ENCODE data around the gene LMO7.
A peak's percentile ranks its signal among the peaks of the same experiment; 100 is the strongest.

The LMO7 gene

DNA sequence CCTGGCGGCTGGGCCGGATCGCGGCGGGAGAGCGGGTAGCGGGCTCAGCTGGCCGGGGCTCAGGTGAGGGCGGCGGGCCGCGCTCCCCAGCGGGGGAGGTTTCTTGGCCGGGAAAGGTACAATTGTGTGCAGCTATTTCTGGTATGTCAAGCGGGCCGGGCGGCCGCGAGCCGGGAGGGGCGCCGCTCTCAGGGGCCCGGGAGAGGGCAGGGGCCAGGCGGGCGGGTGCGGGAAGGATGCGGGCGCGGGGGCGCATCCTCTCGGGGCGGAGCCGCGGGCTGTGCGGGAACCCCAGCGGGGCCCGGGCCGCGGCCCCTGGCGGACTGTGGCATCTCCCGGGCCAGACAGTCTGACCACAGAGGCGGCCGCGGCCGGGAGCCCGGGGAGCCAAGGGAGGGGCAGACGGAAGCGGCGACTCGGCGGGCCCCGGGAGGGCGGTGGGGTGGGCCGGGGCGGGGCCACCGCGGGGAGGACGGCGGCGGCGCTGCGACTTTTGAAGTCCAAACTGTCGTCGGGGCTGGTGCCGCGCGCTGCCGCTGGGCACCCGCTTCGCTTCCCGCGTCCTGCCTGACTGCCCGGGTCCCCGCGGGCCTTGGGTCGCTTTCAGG is at the start of gene LMO7:
Gene LMO7, plus strand, starts transcription at position 503 of the 608 bp plus-strand sequence. CDS start 328 bp downstream, outside the sequence.
- DNase-seq: peak; percentile 34

DNA sequence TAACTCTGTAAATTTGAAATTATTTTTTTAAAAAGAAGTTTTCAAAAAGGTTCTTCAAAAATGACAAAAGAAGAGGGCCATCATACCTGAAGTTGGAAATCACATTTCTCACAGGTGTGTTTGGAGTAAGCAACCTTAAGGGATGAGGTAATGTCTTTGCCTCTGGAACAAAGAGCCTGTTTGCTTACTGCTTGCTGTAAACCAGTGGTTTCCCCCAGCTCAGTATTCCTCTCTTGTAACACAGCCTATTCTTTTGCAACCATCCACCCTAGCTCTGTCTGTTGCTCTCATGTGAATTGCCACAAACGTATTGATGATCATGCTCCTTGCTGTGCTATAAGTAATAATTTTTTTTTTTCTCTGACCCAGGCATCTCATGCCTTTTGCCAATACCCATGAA is 48.5 kb upstream of the LMO7 start:
- DNase-seq: no peak

DNA sequence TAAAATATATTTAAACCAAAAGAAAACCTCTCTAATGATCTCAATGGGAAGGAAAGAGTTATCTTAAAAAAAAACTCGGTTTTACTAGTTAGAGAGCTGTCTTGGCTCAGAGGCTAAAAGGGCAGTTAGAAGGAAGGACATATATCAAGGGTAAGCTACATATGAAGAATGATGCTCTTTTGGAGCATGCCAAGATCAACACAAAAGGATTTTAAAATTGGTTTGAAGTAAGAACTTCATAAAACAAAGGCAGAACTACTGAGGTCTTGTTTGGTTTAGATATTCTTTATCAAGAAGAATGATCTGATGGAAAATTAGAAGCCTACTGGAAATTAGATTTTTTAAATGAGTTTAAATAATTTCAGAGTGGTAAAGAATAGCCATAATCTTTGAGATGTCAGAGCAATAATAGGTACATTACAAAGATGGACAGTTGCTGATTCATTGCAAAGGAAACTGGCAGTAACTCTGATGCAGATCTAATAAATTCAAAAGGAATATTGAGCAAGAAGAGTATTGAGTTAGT is 39.4 kb upstream of the LMO7 start:
- DNase-seq: no peak

DNA sequence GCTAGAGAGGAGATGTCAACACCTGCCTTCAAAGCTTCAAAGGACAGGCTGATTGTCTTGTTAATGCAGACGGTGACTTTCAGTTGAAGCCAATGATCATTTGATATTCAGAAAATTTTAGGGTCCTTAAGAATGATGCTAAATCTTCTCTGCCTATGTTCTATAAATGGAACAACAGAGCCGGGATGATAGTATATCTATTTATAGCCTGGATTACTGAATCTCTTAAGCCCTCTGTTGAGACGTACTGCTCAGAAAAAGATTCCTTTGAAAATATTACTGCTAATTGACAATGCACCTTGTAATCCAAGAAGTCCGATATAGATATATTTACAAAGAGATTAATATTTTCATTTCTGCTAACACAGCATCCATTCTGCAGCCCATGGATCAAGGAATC is 35.8 kb upstream of the LMO7 start:
- no peak for DNase-seq

DNA sequence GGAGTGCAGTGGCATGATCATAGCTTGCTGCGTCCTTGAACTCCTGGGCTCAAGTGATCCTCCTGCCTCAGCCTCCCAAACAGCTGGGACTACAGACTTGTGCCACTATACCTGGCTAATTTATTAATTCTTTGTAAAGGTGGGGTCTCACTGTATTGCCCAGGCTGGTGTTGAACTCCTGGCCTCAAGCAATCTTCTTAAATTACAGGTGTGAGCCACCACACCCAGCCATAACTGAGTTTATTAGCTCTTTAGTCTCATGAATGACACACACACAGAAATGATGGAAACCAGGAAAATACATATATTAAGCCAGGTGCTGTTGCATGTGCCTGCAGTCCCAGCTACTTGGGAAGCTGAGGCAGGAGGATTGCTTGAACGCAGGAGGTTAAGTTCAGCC is 33.1 kb upstream of the LMO7 start:
- no peak for DNase-seq

DNA sequence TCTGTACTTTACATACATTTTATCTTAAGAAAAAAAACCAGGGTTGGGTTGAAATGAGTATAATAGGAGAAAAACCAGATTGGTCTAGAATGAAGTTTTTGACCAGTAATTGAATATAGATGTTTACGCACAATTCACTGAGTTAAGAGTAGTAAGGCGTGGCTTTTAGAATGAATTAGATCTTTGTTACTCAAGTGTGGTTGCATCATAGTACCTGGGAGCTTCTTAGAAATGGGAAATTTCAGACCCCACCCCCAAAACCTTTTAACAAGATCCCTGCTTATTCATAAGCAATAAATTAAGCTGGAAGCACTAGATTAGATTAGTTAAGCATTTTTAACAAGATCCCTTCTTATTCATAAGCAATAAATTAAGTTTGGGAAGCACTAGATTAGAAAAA is 28.7 kb upstream of the LMO7 start:
- DNase-seq: no peak

DNA sequence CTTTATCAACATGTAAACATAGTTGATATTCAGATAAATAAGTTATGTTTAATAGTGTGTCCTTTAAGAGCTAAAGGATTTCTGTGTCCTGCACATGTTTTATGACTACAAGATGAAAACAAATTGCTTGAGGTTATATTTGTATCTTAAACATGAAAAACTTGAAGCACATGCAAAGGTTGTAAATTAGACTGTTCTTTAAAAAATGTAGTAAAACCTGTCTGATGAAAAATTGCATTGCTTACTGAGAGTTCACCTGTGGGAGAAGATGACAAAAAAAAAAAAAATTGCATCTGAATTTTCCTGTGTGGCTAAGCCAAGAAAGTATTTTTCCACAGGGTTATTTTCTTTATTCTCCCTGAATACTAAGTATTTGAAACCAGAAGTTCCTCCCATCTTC is 25.7 kb upstream of the LMO7 start:
- no peak for DNase-seq

DNA sequence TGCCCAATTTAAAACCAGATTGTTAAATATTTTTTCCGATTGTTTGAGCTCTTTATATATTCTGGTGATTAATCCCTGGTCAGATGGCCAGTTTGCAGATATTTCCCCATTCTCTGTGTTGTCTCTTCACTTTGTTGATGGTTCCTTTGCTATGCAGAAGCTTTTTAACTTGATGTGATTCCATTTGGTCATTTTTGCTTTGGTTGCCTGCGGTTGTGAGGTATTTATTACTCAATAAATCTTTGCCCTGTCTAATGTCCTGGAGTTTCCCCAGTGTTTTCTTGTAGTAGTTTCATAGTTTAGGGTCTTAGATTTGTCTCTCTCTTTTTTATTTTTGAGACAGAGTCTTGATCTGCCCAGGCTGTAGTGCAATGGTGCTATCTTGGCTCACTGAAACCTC is 23.8 kb upstream of the LMO7 start:
- no peak for DNase-seq

DNA sequence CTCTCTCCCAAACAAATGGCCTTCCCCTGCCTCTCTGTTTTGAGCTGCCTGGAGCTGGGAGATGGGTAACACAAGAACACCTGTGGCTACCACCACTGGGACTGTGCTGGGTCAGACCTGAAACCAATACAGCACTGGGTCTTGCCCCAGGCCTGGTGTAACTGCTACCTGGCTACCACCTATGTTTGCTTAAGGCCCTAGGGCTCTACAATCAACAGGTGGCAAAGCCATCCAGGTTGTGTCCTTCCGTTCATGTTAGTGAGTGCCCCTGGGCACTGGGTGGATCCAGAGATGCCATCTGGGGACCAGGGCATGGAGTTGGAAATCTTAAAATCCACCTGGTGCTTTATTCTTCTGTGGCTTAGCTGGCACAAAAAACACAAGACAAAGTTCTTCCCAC is 18.9 kb upstream of the LMO7 start:
- DNase-seq: no peak

DNA sequence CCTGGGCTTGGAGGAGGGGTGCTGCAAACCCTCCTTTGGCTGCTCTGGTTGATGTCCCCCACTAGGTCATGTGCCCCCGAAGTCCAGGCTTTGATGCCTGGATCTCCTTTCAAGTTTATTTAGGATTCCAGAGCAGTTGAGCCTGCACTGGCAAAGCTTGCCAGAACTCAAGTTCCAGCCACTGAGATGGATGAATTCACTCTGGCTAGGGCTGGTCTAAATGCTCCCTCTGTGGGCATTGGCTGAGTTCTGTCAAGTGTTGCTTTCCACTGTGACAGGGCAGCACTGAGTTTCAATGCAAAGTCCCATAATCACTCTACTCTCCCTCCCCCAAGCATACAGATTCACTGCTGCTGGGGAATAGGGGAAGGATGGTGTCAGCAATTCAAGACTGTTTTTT is 17.8 kb upstream of the LMO7 start:
- DNase-seq: no peak

DNA sequence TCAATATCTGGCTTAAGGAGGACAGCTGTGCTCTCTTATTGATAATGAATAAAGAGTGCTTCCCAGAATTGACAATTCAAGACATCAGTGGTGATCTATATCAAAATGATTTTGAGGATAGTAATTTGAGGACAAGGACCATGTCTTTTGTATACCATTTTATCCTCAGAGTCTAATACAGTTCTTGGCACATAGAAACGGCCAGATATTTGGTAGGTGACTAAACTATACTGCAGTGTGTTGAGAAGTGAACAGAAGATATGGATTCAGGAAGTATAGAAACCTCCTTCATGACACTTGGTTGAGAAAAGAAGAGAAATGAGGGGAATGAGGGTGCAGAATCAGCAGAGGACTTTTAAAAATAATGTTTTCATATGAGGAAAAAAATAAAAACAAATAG is 16.1 kb upstream of the LMO7 start:
- DNase-seq: no peak

DNA sequence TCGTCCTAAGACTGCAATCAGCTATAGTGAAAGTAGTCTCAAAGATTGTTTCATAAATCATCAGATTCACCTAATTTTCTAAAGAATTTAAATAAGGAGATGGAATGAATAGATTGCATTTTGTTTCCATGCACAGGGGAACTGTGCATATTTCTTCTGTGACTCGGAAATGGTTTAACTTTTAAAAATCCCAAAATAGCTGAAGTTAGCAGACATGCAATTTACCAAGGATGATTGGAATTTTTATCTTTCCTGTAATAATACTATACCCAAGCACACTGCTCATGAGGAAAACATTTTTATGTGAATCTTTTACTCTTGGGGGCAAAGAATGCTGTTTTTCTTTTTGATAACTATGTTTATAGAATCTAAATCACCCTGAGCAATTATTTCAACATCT is 15.0 kb upstream of the LMO7 start:
- no peak for DNase-seq

DNA sequence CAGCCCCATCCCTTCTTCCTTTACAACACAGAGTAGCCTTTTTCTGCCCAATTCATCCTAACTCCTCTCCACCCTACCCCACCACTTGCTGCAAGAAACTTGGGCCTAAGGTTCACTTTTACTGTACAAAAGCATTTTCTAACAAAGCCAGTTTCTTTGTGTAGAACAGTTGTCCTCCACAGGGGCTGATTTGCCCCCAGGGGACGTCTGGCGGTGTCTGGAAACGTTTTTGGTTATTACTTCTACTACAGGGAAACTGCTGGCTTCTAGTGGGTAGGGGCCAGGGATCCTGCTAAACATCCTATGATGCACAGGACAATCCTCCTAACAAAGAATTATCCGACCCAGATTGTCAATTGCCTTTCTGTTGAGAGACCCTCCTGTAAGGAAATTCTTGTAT is 7.3 kb upstream of the LMO7 start:
- DNase-seq: no peak

DNA sequence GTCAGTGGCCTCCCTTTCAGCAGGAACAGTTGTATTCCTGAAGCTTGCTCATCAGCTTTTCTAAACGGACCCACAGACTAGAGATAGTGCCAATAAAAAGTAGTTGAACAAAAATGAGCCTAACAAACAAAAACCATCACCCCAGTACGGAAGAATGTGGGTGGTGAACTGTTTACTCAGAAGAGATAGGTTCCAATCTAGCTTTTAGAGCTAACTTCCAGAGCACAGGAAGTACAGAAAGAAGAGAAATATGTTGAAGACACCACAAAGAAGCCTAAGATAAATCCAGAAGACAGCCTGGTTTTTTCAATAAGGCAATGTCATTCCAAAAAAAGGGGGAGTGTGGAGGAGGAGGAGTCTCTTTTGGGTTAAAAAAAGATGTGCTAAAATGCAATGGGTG is 2.8 kb upstream of the LMO7 start:
- no peak for DNase-seq

DNA sequence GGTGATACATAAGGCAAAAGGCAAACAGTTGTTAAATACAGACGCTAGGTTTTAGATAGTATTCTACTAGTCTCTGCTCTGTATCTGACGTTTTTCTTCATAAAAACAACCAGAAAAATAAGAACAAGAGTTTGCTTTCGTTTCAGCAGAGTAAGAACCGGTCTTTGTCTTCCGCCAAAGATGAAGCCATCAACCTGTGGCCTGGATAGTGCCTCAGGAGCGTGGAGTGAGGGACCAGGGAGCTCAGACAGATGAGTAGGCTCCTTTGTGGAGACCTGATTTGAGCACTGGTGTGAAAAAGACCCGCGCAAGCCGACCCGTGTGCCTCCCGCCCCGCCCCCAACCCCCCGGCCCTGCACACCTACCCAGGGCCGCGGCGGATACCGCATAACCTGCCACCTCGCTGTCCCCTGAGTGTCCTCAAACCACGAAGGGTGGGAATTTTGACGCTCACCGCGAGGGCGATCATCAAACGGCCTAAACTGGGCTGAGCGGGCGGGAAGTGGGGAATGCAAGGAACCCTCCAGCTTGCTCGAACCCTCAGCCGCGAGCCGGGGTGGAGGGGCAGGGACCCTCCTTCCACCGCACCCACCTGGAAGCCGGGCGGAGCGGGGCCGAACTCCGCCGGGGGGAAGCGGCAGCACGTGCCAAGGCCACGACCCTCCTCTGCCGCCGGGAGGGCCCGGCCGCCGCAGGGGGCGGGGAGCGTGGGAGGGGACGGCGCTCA is 866 bp upstream of the LMO7 start:
- no peak for DNase-seq

DNA sequence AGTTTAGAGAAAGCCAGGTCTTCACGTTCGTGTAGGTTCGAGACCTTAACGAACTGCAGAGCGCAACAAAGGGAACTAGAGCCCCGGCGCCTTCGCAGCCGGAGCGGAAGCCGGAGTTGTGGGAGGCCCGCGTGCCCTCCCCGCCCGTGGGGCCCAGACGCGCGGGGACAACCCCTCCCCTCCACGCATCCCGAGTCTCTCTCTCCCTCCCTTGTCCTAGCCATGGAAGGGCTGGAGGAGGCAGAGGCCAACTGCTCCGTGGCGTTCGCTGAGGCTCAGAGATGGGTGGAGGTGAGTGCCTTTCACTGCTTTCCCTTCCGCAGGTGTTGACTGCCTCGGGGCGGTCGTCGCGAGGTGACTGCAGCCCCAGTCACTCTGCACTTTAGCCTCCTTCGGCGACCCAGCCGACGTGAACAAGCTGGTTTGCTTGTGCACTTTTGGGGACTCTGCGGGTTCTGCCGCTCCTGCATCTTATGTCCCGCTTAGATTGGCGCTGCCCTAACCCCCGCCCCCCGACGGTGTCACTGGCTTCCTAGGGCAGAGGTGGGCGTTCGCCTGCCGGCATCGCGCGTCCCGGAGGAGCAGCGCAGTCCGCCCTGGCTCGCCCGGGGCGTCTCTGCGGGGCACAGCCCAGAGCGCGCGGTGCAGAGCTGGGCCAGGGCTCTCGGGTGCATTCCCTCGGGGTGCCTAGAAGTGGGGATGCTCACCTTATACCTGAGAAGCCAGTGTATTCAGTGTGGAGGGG is 478 bp downstream of the LMO7 start:
- DNase-seq: no peak

DNA sequence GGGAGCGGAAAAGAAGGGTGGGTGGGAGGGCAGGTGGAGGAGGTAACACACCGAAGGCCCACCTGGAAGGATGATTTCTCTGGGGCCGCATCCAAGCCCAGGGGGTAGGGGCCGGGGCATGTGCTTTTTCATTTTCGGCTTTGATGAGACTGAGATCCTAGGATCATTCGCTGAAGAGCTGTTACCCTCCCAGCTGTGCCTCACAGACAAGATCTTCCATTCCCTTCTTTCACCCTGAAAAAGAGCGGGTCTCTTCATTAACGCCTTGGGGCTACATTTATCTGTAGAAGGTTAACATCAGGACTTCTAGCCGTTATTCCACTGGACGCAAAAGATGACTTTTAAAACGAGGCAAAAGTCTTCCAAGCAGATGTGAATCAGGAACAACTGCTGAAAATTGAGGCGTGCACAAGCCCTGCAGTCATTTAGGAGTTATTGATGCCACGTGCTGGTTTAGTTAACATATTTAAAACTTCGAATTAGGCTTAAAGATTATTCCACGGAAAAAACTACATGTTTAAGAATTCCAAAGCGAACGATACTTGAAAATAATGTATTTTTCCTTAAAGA is 1.1 kb downstream of the LMO7 start:
- no peak for DNase-seq

DNA sequence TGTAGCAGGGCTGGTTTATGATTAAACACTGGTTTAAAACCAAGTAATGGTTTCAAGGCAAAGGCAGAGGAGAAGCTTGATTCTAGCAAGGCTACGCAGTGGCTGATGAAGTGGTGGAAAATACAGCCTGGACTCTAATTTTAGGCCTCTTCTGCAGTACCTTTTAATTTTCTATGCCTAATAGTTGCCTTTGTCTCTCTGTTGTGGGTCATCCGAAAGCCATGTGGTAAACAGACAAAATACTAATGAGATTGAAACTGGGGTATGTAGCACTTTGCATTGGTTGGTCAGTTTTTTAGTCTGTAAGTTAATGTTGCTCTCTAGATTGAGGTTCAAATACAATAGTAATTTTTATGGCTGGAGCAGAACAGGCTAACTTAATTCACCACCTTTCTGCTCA is 3.3 kb downstream of the LMO7 start:
- DNase-seq: no peak

DNA sequence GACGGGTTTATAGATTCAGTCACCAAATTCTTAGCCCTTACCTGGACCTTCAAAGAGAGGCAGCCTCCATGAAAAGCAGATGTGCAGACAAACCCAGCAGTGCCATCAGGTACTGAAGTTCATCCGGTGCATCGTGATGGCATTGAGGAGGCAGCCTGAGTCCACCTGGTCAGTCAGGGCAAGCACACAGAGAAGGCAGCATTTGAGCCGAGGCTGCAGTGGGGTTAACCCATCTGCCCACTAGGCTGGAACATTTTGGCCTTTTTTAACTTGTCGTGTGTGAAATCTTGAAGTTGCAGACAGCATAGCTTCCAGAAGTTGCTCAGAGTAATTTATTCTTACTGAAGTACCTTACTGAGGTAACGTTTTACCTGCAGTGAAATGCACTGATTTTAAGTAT is 4.9 kb downstream of the LMO7 start:
- no peak for DNase-seq

DNA sequence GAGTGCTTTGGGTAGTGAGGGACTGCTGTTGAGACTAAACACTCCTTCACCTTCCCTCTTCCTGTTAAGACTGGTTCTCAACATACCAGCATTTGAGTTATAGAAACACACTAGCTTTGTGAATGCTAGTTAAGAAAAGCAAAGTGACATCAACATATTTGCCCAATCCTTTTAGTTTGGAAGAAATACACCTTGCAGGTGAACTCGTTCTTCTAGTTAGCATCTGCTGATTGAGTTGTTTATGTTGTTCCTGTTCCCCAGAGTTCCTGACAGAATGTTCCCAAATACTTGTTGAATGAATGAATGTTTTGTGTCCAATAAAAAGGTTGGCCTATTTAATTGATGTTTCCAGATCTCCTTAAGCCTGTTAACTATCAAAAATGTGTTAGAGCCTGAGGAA is 7.1 kb downstream of the LMO7 start:
- no peak for DNase-seq

DNA sequence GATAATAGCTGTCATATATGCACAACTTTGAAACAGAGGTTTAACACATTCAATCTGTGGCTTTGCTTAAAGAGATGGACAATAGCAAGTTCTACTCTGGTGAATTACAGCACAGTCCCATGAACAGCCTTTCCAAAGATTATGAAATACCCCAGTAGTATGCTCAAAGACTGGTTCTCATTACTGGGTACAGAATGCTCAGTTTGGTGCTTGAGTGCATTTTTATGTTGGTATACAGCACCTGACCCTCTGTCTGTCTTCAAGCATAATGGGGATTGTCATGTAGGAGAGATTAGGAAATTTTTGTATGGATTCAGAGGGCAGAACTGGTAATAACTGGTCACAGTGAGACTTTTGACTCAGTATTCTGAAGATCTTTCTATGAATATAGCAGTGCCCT is 7.6 kb downstream of the LMO7 start:
- no peak for DNase-seq

DNA sequence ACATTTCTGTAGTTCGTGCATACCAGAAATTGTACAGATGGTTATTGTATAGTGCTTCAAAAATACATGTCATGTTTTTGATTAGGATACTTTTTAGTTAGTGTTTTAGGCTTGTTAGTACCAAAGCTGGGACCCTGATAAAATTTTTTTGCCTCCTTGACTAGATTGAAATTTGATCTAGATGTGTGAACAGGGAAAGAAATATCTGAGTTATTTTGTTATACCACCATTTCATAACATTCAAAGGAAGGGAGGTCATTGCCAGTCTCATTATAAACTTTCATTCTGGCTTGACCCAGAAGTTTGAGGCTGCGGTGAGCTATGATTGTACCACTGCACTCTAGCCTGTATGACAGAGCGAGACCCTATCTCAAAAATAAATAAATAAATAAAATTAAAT is 9.0 kb downstream of the LMO7 start:
- no peak for DNase-seq

DNA sequence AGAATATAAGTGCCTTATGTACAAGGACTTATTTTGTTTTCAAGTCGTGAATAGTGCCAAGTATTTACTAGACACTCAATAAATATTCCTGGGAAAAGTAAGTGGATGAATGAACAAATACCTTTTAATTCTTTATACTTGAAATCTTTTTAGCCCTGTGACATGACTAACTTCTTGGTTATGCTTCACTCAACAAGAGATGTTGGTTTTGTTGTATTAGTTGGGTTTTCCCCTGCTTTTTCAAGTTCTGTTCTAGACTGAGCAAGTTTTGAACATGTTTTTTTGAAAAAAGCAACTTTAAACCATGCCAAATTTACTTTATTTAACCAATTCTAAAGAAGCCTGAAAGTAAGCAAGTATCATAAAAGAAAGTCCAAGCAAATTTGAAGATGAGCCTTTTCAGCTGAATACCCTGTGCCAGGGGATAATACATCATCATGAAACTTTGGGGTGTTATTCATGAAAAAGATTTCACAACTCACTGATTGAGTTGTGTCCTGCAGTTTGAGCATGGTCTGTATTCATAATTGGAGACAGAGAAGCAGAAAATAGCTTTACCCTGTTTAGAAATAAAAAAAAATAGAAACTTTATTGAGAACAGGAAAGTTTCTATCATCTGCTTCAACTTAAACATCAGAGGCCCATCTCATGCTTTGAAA is 11.1 kb downstream of the LMO7 start:
- no peak for DNase-seq
